DND-41 (cell line): ENCODE data around the gene WASL.

Experiments
- ATAC-seq: fragments of 200-7000 bp; cut with Tn5 transposase; 3 replicates; pipeline ENCODE4 v1.9.1; 2021; ENCODE audit warnings: low read depth; ENCODE audit not compliant: insufficient read depth
- DNase-seq: peaks from one replicate; pipeline ENCODE4 v3.0.0-alpha.2; 2020
- H2AFZ ChIP-seq: 2 replicates; pipeline ENCODE4 v1.6.0; 2012; ENCODE audit warnings: low read depth, low read length
- H3K27ac ChIP-seq: 2 replicates; pipeline ENCODE4 v1.5.1; 2012; ENCODE audit warnings: low read length, inconsistent platforms
- H3K27me3 ChIP-seq: fragments of 200-600 bp; sonication (generic); 2 replicates; pipeline ENCODE4 v1.6.0; 2012; ENCODE audit warnings: low read length, mild to moderate bottlenecking, inconsistent platforms; ENCODE audit not compliant: insufficient read depth, poor library complexity
- H3K36me3 ChIP-seq: 2 replicates; pipeline ENCODE4 v1.5.1; 2012; ENCODE audit warnings: low read length, inconsistent platforms; ENCODE audit not compliant: insufficient read depth
- H3K4me1 ChIP-seq: 2 replicates; pipeline ENCODE4 v1.5.1; 2012; ENCODE audit warnings: mild to moderate bottlenecking, low read length; ENCODE audit not compliant: insufficient read depth
- H3K4me2 ChIP-seq: 2 replicates; pipeline ENCODE4 v1.6.0; 2012; ENCODE audit warnings: mild to moderate bottlenecking, moderate library complexity, low read length, inconsistent platforms; ENCODE audit not compliant: insufficient read depth
- H3K4me3 ChIP-seq, 2 experiments: fragments of 200-600 bp in 1 of 2; shearing (Covaris generic) in 1 of 2; 2 replicates each; pipeline ENCODE4 v1.5.1; 2012 to 2016; ENCODE audit warnings: inconsistent platforms in 2 of 2, low read length in 2 of 2, mild to moderate bottlenecking in 2 of 2, low read depth in 1 of 2, moderate library complexity in 1 of 2
- H3K79me2 ChIP-seq: 2 replicates; pipeline ENCODE4 v1.6.0; 2012; ENCODE audit warnings: low read length, inconsistent platforms; ENCODE audit not compliant: insufficient read depth
- H3K9ac ChIP-seq: 2 replicates; pipeline ENCODE4 v1.6.0; 2012; ENCODE audit warnings: low read depth, mild to moderate bottlenecking, inconsistent platforms, low read length, moderate library complexity
- H3K9me3 ChIP-seq: 2 replicates; pipeline ENCODE4 v1.5.1; 2012; ENCODE audit warnings: low read length, moderate library complexity, mild to moderate bottlenecking, inconsistent platforms; ENCODE audit not compliant: insufficient read depth, severe bottlenecking
- H4K20me1 ChIP-seq: 2 replicates; pipeline ENCODE4 v1.6.0; 2012; ENCODE audit warnings: low read length; ENCODE audit not compliant: insufficient read depth
- CTCF ChIP-seq: IDR thresholded peaks from 2 replicates; pipeline ENCODE4 v1.5.1; 2012; ENCODE audit warnings: borderline replicate concordance, low read length, moderate library complexity, mild to moderate bottlenecking; ENCODE audit not compliant: poor library complexity, severe bottlenecking; ENCODE audit errors: extremely low read depth
- EZH2 ChIP-seq: IDR thresholded peaks from 3 replicates; pipeline ENCODE4 v1.6.1; 2012; ENCODE audit warnings: borderline replicate concordance, low read depth, mild to moderate bottlenecking, moderate library complexity, low read length, inconsistent platforms; ENCODE audit not compliant: severe bottlenecking

Gene WASL

DNA sequence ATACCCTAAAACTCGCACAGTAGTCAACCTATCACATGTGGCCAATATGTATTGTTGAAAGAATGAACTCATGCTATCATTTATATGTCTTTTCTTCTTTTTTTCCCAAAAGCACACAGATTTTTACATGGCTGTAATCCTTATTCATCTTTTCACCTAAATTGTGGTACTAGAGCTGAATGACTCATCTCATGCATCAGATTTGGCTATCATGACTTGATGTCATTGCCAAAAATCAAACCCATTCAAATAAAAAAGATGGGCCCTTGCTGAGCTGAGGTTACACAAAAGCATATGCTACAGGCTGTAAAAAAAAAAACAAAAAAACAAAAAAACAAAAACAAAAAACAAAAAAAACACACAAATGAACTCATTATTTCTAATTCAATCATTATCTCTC lies 96.4 kb downstream of the WASL start:
- TF ChIP-seq CTCF (no peak), EZH2 (no peak)
- H3K27ac ChIP-seq: no peak overlapping the region
- H3K4me2 ChIP-seq: no peak overlapping the region
- H3K27me3 ChIP-seq: peaks cover 5% of the 10 kb centered on the region
- DNase-seq (no peak), ATAC-seq (no peak)
- no peak overlapping the region for H3K9ac ChIP-seq
- H3K4me1 ChIP-seq: no peaks in the 10 kb centered on the region
- no peaks in the 10 kb centered on the region for H4K20me1 ChIP-seq
- H3K9me3 ChIP-seq: no peaks in the 10 kb centered on the region
- no peaks in the 10 kb centered on the region for H3K36me3 ChIP-seq
- H3K79me2 ChIP-seq: no peaks in the 10 kb centered on the region
- H2AFZ ChIP-seq: no peak overlapping the region
- no peak overlapping the region for H3K4me3 ChIP-seq

- Histone ChIP-seq H3K9ac (no peak overlapping the region), H3K9me3 (no peaks in the 10 kb centered on the region), H3K4me2 (no peak overlapping the region), H3K4me1 (no peaks in the 10 kb centered on the region), H3K36me3 (no peaks in the 10 kb centered on the region), H3K27ac (no peak overlapping the region), H3K79me2 (no peaks in the 10 kb centered on the region), H3K4me3 (no peak overlapping the region), H3K27me3 (peaks cover 5% of the 10 kb centered on the region), H2AFZ (no peak overlapping the region), H4K20me1 (no peaks in the 10 kb centered on the region)
- ATAC-seq (no peak), DNase-seq (no peak)
- no peak for TF ChIP-seq EZH2
- TF ChIP-seq CTCF: no peak
These were observed 98.2 kb downstream of the WASL start for GRCh38 chr7:123650595-123650994.

DNA sequence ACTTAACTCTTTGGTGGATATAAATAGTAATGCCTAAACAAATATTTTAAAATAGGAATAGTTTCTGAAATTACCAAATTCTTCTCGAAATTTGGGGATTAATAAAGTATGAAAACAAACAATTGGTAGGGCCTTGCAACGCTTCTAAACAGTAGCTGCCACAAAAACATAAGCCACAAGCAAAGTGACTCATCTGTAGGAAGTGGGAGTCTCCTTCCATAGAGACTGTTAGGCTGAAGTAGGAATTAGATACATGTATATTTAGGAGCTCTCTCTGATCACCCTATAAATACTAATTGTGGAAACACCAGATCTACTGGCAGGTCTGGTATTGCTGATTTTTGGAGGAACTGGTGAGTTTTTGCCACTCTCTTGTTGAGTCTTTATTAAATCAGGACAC lies 98.8 kb downstream of the WASL start:
- Histone ChIP-seq H3K27me3 (peaks cover 5% of the 10 kb centered on the region), H3K36me3 (no peaks in the 10 kb centered on the region), H3K9me3 (no peaks in the 10 kb centered on the region), H3K79me2 (no peaks in the 10 kb centered on the region), H3K4me1 (no peaks in the 10 kb centered on the region), H3K4me3 (no peak overlapping the region), H2AFZ (no peak overlapping the region), H3K27ac (no peak overlapping the region), H3K4me2 (no peak overlapping the region), H3K9ac (no peak overlapping the region), H4K20me1 (no peaks in the 10 kb centered on the region)
- DNase-seq: no peak
- TF ChIP-seq CTCF (no peak), EZH2 (no peak)
- no peak for ATAC-seq
